ENCODE measurements around the gene SERINC5.
"Not testable (repeated sequence)": the region's sequence is repeated elsewhere in the genome, so short reads cannot be mapped to it uniquely, and the experiment has no call there.

The SERINC5 gene

DNA sequence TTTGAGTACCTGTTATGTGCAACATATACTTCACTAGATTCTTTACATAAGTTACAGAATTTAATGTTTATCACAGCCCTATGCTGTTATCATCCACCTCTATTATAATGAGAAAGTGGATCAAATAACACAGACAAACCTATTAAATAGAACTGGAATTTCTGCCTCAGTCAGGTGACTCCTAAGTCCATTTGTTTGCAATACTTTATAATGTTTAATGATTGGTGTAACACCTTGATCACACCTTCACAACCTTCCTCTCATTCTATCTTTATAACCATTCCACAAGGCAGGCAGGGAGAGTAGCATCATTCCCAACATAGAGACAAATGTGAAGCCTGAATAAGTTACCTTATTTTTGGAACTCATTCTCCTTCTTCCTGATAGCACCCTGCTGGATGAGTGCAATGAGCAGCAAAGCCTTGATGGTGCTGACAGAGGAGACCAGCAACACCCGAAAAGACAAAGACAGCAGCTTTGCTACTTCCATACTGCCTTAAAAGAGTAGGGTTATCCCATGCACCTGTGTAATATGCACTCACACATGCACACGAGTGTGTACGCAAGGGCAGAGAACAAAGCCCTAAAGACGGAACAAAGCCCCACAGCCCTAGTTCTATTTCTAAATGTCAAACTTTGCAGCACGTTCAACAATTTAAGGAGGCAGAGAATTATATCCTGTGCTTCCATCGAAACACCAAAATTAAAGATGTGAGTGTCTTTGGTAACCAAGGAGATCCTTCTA lies 30.5 kb downstream of the SERINC5 start:
- DNase-seq: no peak

DNA sequence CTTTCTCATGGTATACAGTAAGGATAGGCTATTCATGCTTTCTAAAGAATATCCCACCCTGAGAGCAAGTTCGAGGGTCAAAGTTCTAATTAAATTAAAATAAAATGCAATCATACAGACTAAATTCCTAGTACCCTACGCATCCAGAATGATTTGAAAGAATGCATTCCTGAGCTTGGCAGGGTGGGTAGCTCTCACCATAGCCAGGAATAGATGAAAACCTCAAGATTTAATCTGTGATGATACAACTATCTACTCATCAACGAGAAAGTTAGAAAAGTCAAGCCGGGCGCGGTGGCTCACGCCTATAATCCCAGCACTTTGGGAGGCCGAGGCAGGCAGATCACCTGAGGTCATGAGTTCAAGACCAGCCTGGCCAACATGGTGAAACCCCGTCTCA lies 32.3 kb downstream of the SERINC5 start:
- DNase-seq: no peak

DNA sequence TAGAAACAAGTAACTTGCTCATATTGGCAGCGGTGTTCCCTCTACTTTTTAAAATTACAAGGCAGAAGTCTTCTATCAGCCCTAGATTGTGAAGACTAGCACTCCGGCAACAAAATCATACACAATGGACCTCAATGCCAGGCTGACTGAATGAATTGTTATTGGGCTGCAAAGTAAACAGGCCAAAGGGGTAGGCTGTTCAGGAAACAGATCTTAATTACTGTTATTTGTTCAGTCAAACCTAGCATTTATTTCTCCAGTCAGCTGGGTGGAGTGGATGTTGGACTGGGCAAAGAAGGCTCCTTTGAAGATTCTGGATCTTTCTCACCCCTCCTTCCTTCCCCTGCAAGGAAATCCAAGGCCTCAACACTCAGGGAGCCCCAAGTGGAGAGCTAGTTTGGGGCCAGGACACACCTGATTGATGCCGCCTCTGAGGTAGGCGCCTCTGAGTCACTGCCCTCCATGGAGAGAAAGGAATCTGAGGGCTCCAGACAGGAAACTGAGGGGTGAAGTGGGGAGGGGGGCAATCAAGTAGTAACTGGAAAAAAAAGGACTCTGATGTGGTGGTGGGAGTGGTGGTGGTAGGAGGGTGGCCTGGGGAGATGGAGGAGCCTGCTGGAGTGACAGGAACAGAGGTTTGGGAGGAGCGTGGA lies 35.5 kb downstream of the SERINC5 start:
- DNase-seq: no peak

DNA sequence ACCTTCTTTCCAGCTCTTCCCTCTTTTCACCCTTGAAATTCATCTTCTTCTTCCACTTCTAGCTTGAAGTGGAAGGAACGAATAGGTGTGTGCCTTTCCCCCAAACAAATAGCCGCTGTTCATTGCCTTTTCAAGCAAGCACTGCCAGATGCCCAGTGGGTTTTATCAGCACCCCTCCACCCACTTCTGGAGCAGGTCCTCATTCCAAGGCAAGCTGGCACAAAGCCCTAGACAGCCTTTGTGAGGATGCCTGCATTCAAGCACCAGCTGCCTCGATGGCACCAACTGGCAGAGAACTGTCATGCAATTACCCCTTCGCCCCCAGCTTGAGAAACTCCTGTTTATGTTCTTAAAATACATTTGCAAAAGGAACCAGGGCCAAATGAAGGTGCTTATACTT lies 36.5 kb downstream of the SERINC5 start:
- DNase-seq: no peak

DNA sequence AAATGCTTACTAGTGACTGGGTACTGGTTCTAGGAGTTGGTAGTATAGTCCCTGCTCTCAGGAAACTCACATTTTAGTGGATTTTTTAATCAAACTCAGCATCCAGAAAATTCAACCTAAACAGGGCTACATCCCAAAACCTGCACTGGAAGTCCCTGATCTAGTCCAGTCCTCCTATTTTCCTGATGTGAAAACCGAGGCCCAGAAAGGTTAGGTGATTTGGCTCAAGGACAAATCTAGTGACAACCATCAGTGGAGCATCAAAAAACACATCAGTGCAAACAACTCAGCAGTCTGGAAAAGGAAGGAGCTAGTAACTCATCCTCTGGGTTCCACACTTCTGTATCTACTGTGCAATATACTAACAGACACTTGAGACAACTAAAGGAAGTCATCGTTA lies 38.2 kb downstream of the SERINC5 start:
- no peak for DNase-seq

DNA sequence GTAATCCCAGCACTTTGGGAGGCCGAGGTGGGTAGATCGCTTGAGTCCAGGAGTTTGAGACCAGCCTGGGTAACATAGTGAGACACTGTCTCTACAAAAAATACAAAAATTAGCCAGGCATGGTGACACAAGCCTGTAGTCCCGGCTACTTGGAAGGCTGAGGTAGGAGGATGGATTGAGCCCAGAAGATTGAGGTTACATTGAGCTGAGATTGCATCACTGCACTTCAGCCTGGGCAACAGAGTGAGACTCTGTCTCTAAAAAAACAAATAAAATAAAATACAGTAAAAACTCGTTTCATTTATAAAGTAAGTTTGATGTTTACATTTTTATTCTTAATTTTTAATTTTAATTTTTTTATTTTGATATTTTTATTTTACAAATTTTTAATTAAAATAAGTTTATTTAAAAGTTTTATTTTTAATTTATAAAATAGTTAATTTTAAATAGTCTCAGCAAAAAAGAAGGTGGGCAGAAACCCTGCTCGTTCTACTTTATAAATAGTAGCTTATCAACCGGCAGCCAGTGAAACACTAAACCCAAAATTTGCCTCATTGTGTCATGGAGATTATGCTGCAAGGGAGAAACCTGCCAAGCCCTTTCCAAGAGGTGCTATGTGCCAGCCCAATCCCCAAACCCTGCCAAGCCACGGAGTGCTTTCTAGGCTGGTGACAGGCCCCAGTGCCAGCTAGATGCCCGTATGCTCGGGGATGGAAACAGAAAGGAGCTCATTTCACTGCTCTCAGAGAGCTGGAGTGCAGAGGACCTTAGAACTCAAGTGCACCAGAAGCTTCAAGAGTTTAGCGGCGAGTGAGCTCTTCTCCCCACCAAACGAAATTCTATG lies 38.9 kb downstream of the SERINC5 start:
- DNase-seq: no peak

DNA sequence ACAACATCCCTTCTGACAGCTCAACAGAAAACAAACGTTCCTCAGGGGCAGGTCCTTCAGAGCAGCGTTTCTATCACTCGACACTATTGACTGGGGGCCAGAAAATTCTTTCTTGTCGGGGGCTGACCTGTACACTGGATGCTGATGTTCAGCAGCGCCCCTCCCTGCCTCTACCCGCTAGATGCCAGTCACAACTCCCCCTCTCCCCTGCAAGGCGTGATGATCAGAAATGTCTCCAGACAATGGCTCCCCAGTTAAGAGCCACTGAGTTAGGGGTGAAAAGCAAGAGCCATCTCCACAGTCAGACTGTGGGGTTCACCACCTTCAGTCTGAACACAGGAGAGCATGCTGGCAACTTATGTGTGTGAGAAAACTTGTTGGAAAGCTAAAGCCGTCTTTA lies 39.8 kb downstream of the SERINC5 start:
- DNase-seq: no peak

DNA sequence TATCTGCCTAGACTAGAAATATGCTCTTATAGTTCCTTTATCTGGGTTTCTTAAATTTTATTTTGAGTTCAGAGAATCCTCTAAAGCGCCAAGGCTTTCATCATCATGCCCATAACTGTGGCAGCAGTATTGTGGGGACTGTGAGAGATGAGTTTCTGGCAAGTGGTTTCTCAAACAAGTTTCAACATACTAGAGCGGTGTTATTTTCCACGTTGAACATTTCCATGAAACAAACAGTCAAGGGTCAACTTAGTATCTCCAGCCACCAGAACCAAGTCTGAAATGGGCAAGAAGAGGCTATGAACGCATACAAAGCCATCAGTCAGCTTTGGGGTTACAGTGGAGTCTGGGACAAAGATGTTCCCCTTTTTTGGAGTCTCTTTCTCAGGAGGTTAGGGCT lies 40.3 kb downstream of the SERINC5 start:
- DNase-seq: no peak

DNA sequence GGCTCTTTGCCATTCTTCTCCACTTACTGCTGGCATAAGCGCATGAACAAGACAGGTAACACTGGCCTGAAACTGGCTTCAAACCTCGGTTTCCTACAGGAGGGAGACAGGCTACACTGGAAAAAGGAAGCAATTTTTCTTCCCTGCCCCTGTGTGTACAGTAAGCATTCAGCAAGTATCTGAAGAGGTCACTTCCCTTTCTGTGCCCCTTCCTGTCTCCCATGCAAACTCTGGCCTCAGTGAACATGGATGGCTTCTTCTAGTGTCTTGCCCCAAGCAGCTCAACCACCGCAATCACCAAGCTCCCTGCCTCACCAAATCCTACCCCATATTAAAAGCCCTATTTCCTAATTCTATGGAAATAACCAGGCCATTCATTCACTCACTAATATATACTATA lies 42.4 kb downstream of the SERINC5 start:
- no peak for DNase-seq

DNA sequence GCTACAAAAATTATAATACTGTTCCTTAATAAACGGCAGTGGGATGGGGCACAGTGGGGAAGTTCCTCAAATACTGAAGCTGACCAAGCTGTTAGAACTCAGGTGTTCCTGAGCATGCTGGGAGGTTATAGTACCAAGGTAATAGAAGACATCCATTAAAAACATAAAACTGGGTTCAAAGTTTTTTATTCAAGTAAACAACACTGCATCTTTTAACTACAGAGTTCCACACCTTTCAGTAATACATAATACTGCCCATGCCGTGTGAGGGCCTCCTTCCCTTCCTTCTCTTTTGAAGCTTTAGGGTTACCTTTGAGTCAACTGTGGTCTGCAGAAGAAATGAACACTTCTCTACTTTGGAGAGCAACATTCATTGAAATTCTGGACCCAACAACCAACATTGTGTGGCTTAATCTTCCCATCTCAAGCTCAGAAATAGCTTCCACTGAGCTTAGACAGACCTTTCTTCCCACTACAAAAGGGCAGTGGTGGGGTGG lies 43.6 kb downstream of the SERINC5 start:
- DNase-seq: no peak

DNA sequence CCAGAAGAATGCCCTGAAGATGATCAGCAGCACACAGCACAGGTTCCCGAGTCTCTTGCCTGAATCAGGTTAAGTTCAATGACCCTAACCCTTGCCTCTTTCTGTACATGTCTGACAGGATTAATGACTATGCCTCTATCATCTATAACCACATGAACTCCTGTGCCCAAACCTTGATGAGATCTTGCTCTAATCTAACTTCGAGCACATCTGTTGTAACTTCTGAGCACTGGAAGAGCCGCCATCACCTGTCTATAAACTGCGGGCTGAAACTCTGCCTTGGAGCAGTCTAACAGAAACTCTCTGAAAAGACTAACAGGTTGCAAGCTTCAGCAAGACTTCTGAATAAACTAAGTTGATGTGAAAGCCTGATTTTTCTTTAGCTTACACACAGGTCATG lies 44.5 kb downstream of the SERINC5 start:
- no peak for DNase-seq

DNA sequence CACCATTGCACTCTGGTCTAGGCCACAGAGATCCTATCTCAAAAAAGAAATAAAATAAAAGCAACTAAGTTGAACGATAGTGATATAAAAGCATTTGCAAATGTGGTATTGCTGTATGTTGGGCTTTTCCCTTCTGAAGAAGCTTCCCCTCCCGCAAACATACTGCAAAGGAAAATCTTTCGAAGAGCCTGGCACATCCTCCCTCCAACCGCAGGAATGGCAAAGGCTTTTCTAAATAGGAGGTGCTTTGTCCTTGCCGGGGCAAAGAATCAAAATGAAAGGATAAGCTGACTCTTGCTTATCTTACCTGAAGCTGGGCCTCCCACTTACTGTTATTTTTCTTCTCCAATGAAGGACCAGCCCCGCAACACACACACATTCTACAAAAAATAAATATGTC lies 45.8 kb downstream of the SERINC5 start:
- DNase-seq: no peak

DNA sequence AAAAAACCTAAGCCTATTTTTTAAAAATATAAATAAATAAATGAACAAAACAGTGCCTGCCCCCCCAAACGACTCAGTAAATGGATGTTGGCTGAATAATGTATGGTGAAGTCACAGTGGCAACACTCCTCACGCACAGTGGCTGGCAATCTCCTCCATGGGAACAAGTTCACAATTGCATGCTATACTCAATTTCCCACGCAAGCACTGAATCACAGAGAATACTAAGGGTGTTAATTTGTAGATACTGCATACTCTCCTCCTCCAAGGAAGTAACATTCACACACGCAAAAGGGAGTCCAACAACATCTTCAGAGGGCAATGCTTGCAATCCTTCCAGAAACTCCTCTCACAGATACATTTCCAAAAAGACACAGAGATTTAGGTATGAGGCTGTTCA lies 47.5 kb downstream of the SERINC5 start:
- DNase-seq: no peak

DNA sequence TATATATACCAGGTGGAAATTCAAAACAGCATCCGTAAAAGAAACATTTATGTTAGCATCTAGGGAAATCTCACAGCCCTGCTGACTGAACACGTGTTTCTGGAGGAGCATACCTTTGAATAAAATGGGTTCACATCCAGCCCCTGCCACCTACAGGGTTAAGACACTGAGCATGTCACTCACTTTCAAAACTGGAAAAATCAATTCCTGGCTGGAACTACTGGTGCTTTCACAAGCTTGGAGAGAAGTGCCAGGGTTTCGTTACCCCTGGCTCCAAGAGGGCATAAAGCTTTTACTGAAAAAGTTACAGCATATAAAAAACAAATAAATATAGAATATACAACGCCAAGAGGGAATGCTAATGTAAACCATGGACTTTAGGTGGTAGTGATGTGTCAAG lies 48.0 kb downstream of the SERINC5 start:
- DNase-seq: no peak

DNA sequence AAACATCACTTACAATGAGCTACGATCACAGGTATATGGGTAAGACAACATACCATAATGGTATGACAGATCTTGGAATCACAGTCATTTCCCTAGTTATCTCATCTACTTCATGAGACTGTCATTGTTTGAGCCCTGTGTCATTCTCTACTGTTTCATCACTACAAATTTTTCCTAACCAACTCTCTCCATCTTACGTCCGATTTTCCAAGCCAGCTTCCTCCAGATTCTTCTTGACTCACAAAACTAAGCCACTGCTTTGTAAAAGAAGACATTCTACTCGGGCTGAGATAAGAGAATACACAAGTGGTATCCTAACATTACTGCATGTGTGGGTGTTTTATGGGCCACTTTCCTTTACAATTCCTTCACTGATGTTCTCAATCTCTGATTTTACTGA lies 49.6 kb downstream of the SERINC5 start:
- DNase-seq: no peak

DNA sequence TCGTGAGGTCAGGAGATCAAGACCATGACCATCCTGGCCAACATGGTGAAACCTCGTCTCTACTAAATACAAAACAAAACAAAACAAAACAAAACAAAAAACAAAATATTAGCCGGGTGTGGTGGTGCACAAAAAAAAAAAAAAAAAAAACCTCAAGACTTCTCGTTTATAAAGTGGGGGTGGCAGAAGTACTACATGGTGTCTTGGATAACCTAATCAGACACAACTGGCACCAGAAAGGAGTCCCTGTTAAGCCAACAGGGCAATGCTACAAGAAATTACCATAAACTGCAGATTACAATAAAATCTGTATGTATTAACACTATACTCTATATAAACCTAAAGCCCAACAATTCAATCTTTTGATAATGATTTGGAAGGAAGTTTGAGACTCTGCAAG lies 50.0 kb downstream of the SERINC5 start:
- DNase-seq: no peak

DNA sequence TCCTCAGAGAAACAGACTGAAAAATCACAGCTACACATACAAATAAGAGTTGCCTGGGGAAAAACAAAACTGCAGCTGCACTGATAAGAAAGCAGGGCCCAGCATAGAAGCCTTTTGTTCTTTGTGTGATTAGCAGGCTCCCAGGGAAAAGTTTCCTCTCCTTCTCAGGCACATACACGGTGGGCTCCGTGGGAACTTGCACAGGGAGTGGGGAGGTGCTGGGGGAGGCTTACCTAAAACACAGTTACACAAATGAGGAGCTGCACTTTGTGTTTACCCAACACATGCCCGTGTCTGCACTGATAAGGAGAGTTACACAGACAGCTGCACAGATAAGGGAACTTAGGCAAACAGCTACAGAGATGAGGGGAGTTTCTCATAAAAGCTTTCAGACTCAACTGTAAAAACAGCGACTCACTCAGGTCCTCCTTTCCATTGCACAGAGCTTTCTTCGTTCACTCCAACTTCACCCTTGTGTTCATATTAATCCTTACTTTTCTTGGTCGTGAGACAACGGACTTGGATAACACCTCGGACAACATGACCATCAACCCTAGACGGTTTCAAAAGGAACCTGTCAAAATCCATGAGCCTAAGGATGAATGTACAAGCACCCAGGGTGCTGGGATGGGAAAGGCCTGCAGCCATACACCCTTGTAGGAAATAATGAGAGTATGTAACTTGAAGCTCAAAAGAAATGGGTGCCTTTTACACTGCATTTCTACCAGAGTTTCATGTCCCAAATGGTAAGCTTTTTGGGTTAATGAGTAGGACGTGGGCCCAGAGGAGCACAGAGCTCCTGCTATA lies 50.8 kb downstream of the SERINC5 start:
- DNase-seq: no peak

DNA sequence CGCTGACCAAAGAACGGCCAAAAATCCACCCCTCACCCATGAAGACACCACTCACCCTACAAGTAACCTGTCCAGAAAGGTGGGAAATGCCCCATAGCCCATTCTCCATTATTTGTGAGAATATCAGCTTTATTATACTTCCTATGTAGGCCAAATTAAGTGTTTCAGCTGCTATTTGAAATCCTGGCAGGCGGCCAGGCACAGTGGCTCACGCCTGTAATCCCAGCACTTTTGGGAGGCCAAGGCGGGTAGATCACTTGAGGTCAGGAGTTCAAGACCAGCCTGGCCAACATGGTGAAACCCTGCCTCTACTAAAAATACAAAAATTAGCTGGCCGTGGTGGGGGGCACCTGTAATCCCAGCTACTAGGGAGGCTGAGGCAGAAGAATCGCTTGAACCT lies 54.1 kb downstream of the SERINC5 start:
- not testable (repeated sequence) for DNase-seq

DNA sequence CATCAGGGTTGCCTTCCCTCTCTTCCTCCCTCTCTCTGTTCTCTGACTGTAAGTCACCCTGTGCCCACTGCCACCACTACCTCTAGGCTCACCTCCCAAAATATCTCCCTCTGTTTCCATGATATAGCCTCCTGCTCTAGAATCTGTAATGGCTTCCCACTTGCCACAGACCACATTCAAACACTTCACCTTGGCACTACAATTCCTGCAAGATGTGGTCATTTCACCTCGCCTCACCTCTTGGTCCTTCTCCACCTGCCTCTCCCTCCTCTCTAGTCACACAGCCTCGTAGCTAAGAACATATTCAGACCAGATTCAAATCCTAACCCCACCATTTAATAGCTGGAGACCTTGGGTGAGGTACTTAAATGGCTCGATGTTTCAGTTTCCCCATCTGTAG lies 56.9 kb downstream of the SERINC5 start:
- no peak for DNase-seq

DNA sequence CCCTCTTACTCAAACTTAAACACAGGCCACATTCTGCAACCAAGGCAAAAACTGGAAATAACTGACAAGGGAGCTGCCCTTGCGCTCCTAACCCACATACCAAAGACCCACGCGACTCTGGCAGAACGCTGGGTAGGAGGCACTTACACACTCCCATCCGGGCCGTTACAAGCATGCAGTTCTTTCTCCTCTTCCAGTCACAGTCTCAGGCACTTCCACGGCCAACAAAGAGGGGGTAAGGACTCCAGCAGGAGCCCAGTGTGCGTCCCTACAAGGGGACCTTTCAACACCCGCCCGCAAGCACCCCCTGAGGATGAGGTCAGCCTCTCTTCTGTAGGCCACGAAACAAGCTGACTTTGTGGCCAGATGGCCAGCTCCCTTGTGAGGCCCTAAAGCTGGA lies 57.4 kb downstream of the SERINC5 start:
- DNase-seq: no peak

DNA sequence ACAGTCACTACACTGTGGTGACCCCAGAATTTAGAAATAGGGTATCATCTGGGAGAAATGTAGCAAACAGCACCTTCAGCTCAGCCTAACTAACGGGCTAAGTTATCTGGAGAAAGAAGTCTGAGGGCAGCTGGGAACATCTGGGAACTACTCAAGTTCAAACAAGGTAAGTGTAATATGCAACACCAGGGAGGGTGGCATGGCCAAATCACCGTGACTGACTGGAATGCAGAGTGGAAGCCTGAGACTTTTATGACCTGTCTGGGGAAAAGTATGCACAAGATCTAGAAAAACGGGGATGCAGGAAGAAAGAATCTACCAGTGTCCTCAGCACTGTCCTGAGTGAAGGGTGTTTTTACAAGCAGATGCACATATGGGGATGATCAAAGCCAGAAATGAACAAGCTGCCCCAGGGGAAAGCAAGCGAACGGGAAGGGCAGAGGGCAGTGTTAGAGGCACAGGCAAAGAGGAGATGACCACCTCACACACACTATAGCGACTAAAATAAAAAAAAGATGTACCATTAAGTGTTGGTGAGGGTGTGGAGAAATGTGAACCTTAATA lies 59.9 kb downstream of the SERINC5 start:
- DNase-seq: no peak

DNA sequence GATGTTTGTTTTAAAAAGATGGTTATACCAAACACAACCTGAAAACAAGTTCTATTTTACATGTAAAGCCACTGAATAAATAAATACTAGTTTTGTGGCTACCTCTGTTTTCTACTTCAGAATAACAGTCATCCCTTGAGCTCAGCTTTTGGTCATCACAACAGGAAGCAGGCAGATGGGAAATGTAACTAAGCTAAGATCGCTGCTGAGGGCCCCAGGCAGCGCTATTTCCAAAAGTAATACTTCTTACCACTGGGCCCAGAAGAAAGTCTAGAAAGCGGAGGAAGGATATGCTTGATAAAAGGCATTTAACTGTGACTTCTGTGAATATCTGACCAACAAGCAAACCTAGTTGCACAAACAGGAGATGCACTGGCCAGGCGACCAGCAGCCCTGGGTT lies 61.4 kb downstream of the SERINC5 start:
- no peak for DNase-seq

DNA sequence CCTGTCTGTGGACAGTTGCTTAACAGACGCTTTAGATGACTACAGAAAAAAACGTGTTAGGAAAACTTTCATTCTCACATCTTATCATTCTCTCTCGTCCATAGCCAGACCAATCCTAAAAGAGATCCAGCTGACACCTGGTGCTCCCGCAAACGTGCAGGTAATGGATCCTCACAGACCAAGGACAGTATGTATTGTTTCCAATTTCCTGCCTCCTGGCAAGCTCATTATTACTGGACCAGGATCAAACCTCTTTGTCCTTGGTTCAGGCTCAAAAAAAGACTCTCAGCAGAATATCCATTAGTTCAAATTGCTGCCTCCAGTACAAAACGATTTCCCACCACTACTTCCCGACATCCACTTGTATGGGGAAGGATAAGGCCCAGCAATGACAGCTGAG lies 62.4 kb downstream of the SERINC5 start:
- DNase-seq: no peak
